ENCODE measurements around the gene MOB3B. TPM values are rescaled to one million over a fixed set of nuclear protein-coding genes. Genes with fewer than 3 reads are reported as not detected.

The MOB3B gene
- total RNA-seq, 2 donors from 2014 or later, result 3.1 to 17.8 TPM

DNA sequence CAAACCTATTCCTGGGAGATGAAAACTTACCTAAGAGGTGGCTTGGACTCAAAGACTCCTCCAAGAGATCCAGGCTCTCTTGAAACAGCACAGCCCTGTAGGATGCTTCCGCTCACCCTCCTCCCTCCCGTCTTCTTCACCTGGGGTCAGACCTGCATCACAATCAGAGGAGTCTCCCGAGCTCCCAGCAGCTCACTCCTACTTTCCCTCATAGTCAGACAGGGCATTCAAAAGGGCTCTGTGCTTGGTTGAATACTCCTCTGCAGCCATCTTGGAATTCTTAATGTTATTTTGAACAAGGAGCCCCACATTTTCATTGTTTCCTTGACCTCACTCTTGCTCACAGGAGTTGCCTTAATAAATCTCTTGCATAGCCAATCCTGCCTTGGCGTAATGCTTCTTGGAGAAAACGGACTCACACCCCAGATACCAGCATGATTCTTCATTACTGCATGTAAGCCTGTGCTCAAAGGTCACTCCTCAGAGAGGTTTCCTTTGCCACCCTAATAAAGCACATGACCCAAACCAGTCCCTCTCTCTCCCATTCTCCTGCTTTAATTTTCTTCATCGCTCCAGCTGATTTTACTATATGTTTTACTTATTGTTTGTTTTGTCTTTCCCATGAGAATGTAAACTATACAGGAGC is 52.6 kb downstream of the MOB3B start:
- H3K9me3 ChIP-seq, result no peaks in the 10 kb centered on the region
- no peak for TF ChIP-seq POLR2A (IDR thresholded peaks at IDR 0.05)
- TF ChIP-seq POLR2AphosphoS5 (IDR thresholded peaks at IDR 0.05), result no peak
- TF ChIP-seq, protein P1, sequence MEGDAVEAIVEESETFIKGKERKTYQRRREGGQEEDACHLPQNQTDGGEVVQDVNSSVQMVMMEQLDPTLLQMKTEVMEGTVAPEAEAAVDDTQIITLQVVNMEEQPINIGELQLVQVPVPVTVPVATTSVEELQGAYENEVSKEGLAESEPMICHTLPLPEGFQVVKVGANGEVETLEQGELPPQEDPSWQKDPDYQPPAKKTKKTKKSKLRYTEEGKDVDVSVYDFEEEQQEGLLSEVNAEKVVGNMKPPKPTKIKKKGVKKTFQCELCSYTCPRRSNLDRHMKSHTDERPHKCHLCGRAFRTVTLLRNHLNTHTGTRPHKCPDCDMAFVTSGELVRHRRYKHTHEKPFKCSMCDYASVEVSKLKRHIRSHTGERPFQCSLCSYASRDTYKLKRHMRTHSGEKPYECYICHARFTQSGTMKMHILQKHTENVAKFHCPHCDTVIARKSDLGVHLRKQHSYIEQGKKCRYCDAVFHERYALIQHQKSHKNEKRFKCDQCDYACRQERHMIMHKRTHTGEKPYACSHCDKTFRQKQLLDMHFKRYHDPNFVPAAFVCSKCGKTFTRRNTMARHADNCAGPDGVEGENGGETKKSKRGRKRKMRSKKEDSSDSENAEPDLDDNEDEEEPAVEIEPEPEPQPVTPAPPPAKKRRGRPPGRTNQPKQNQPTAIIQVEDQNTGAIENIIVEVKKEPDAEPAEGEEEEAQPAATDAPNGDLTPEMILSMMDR (IDR thresholded peaks at IDR 0.05), result no peak
- WGBS, result 90% methylated on average over 6 of the region's 6 CpGs
- intact Hi-C loops (cut with DNase I), result no loop called here
- no peak overlapping the region for H3K27ac ChIP-seq
- no peaks in the 10 kb centered on the region for H3K27me3 ChIP-seq (replicated peaks; ENCODE audit: insufficient read depth)
- H3K4me3 ChIP-seq, result no peak overlapping the region
- DNase-seq (ENCODE audit: low spot score), result no peak
- H3K4me1 ChIP-seq (replicated peaks), result no peaks in the 10 kb centered on the region
- H3K36me3 ChIP-seq, result no peaks in the 10 kb centered on the region

DNA sequence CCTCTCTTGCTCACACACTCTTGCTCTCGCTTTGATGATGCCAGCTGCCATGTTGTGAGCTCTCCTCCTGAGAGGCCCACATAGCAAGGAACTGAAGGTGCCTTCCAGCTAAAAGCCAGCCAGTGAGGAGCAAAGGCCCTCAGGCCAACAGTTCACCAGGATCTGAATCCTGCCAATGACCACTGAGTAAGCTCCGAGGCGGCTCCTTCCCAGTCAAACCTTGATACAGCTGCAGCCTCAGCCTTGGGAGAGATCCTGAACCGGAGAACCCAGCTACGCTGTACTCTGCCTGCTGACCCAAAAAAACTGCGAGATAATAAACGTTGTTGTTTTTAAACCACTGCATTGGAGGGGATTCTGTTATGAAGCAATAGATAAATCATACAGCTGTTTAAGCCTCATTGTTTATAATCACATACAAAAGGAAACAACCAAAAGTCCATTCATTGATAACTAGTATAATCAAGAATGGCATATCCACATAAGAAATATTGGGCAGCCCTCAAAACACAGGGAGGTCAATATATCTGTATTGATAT is 54.5 kb downstream of the MOB3B start:
- no peak overlapping the region for H3K27ac ChIP-seq
- DNase-seq (ENCODE audit: low spot score), result no peak
- no peaks in the 10 kb centered on the region for H3K36me3 ChIP-seq
- intact Hi-C loops (cut with DNase I), result no loop called here
- no peaks in the 10 kb centered on the region for H3K9me3 ChIP-seq
- H3K4me3 ChIP-seq, result no peak overlapping the region
- no peaks in the 10 kb centered on the region for H3K4me1 ChIP-seq (replicated peaks)
- no peaks in the 10 kb centered on the region for H3K27me3 ChIP-seq (replicated peaks; ENCODE audit: insufficient read depth)
- WGBS, result 83% methylated on average over 7 of the region's 7 CpGs
- TF ChIP-seq, protein P1 (IDR thresholded peaks at IDR 0.05), result no peak
- TF ChIP-seq POLR2AphosphoS5 (IDR thresholded peaks at IDR 0.05), result no peak
- TF ChIP-seq POLR2A (IDR thresholded peaks at IDR 0.05), result no peak

DNA sequence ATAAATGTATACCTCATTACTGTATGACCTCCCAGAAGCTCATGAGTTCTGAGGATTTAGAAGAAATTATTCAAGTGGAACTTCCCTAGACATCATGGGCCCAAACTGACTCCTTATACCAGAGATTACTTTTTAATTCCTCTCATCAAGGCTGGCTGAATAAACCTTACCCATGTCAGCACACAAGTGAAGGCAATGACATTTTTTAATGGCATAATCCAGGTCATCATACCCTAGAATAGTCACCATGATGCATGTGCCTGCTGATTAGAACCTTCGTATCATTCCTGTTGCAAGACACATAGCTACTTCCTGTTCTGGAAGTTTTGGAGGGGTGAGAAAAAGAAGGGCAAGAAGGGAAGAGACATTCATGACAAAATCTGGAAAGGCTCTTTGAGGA is 55.3 kb downstream of the MOB3B start:
- Histone ChIP-seq H3K4me1 (replicated peaks) (no peaks in the 10 kb centered on the region), H3K27me3 (replicated peaks; ENCODE audit: insufficient read depth) (no peaks in the 10 kb centered on the region), H3K4me3 (no peak overlapping the region), H3K36me3 (no peaks in the 10 kb centered on the region), H3K9me3 (no peaks in the 10 kb centered on the region), H3K27ac (no peak overlapping the region)
- DNase-seq (ENCODE audit: low spot score), result no peak
- 90% methylated on average over 1 of the region's 1 CpG for WGBS
- TF ChIP-seq POLR2AphosphoS5 (IDR thresholded peaks at IDR 0.05) (no peak), POLR2A (IDR thresholded peaks at IDR 0.05) (no peak)
- TF ChIP-seq, protein P1 (IDR thresholded peaks at IDR 0.05), result no peak
- intact Hi-C loops (cut with DNase I), result no loop called here

DNA sequence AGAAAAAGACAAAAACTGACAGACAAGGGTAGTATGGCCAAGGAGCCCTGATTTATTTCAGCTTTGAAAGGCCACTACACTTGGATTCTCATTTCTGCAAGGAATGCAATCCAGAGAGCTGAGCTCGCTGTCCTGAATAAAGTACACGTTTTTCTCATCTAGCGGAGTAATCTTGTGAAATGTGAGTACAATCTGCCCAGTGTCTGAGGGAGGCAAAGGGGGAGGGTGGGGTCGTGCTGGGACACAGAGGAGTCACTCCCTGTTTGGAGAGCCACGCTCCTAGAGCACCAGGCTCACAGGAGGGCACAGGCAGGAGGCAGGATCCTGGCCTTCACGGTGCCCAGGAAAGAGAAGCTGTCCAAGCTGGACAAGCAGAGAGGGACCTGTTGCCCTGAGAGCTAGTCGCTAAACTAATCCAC is 56.5 kb downstream of the MOB3B start:
- TF ChIP-seq, protein P1 (IDR thresholded peaks at IDR 0.05), result no peak
- TF ChIP-seq POLR2A (IDR thresholded peaks at IDR 0.05) (no peak), POLR2AphosphoS5 (IDR thresholded peaks at IDR 0.05) (no peak)
- intact Hi-C loops (cut with DNase I), result loop anchor here (2.0 kb wide), 1 partner anchor 56 kb away; the partner anchor contains the start of gene MOB3B
- no peaks in the 10 kb centered on the region for H3K27me3 ChIP-seq (replicated peaks; ENCODE audit: insufficient read depth)
- no peaks in the 10 kb centered on the region for H3K9me3 ChIP-seq
- H3K4me1 ChIP-seq (replicated peaks), result no peaks in the 10 kb centered on the region
- no peak for DNase-seq (ENCODE audit: low spot score)
- no peaks in the 10 kb centered on the region for H3K36me3 ChIP-seq
- 43% methylated on average over 6 of the region's 7 CpGs for WGBS
- no peak overlapping the region for H3K4me3 ChIP-seq
- no peak overlapping the region for H3K27ac ChIP-seq

DNA sequence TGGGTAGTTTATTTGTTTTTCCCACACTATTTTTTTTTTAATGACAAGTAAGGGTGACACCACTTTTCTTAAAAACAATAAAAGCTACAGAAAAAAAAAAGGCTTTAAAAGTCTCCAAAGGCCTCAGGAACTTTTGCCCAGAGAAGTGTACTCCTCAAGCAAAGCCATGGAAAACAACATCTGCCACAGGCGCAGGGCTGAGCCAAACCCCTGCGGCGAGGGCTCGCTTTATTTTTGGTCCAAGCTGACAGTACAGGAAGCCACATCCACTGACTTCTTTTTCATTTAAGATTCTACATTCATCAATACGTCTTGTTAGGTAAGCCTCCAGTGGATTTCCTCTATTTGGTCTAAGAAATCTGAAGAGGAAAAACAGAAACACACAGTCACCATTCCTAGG is 57.4 kb downstream of the MOB3B start:
- H3K4me1 ChIP-seq (replicated peaks), result no peaks in the 10 kb centered on the region
- 38% methylated on average over 5 of the region's 5 CpGs for WGBS

More for the DNA sequence above, 57.4 kb downstream of the MOB3B start:
- TF ChIP-seq, protein P1 (IDR thresholded peaks at IDR 0.05), result no peak
- no peak for TF ChIP-seq POLR2A (IDR thresholded peaks at IDR 0.05)
- no peak for TF ChIP-seq POLR2AphosphoS5 (IDR thresholded peaks at IDR 0.05)
- no peak for DNase-seq (ENCODE audit: low spot score)
- intact Hi-C loops (cut with DNase I), result loop anchor here (2.0 kb wide), 1 partner anchor 57 kb away; the partner anchor contains the start of gene MOB3B
- Histone ChIP-seq H3K36me3 (no peaks in the 10 kb centered on the region), H3K4me3 (no peak overlapping the region), H3K9me3 (no peaks in the 10 kb centered on the region), H3K27ac (no peak overlapping the region), H3K27me3 (replicated peaks; ENCODE audit: insufficient read depth) (no peaks in the 10 kb centered on the region)
